ENCODE measurements around the gene SEPTIN10. TPM values are rescaled to one million over a fixed set of nuclear protein-coding genes. Genes with fewer than 3 reads are reported as not detected.
"Not testable (repeated sequence)": the region's sequence is repeated elsewhere in the genome, so short reads cannot be mapped to it uniquely, and the experiment has no call there.

Gene SEPTIN10
- polyA plus RNA-seq, 10 donors = 57.9 to 110 (median 92.2) TPM

- no peak for DNase-seq
Observed at GRCh38 chr2:109635426-109636304, 21.9 kb upstream of the SEPTIN10 start.

GRCh38 chr2:109633284-109633961 is 19.7 kb upstream of the SEPTIN10 start:
- DNase-seq = no peak

GRCh38 chr2:109632158-109632789 is 18.5 kb upstream of the SEPTIN10 start:
- no peak for DNase-seq

- no peak for DNase-seq
Observed at GRCh38 chr2:109631741-109632140, 18.0 kb upstream of the SEPTIN10 start.

GRCh38 chr2:109630441-109631430 is 17.0 kb upstream of the SEPTIN10 start:
- DNase-seq = no peak

GRCh38 chr2:109629867-109630266 is 16.1 kb upstream of the SEPTIN10 start:
- DNase-seq = no peak

GRCh38 chr2:109628321-109628720 is 14.6 kb upstream of the SEPTIN10 start:
- not testable (repeated sequence) for DNase-seq

GRCh38 chr2:109624339-109624738 is 10.6 kb upstream of the SEPTIN10 start:
- DNase-seq = no peak

GRCh38 chr2:109623923-109624322 is 10.2 kb upstream of the SEPTIN10 start:
- no peak for DNase-seq

GRCh38 chr2:109623297-109623696 is 9.5 kb upstream of the SEPTIN10 start:
- DNase-seq = no peak

- no peak for DNase-seq
Observed at GRCh38 chr2:109619032-109619615, 5.4 kb upstream of the SEPTIN10 start.

- no peak for DNase-seq
Observed at GRCh38 chr2:109616184-109616583, 2.4 kb upstream of the SEPTIN10 start.

- no peak for DNase-seq
Observed at GRCh38 chr2:109615637-109616144, 1.9 kb upstream of the SEPTIN10 start.

- DNase-seq = peak in 1 of 3 donors; percentile 73
Observed at GRCh38 chr2:109614715-109615636, 1.2 kb upstream of the SEPTIN10 start.

GRCh38 chr2:109613081-109613921 is 465 bp downstream of the SEPTIN10 start:
- DNase-seq = peak; percentile 58 to 93 (median 87)

- peak; percentile 27 to 56 (median 50) for DNase-seq
Observed at GRCh38 chr2:109611467-109612095, 2.2 kb downstream of the SEPTIN10 start.

- DNase-seq = peak in 1 of 3 donors; percentile 52
Observed at GRCh38 chr2:109609352-109610024, 4.3 kb downstream of the SEPTIN10 start.

Measured in muscle of back (tissue), 11 donors.